RWPE2 (cell line): ENCODE data around the gene RPRD1A.
A peak's percentile ranks its signal among the peaks of the same experiment; 100 is the strongest.

Experiments
- ATAC-seq: fragments of 200-7000 bp; cut with Tn5 transposase; 3 replicates; pipeline ENCODE4 v1.9.1; 2021; ENCODE audit warnings: low read depth
- DNase-seq: peaks from one replicate; pipeline ENCODE4 v3.0.0-alpha.2; 2020; ENCODE audit warnings: low spot score
- H3K27ac ChIP-seq: fragments of 450-650 bp; 2 replicates; pipeline ENCODE4 v1.5.1; 2017; ENCODE audit warnings: mild to moderate bottlenecking; ENCODE audit not compliant: poor library complexity, severe bottlenecking
- H3K27me3 ChIP-seq: fragments of 250-450 bp; sonication (Bioruptor Pico); 2 replicates; pipeline ENCODE4 v1.5.1; 2021; ENCODE audit warnings: mild to moderate bottlenecking, moderate library complexity; ENCODE audit not compliant: insufficient read depth, poor library complexity, severe bottlenecking
- H3K36me3 ChIP-seq: fragments of 250-450 bp; sonication (Bioruptor Pico); 2 replicates; pipeline ENCODE4 v1.5.1; 2020; ENCODE audit warnings: low read depth, mild to moderate bottlenecking, moderate library complexity
- H3K4me1 ChIP-seq: fragments of 250-450 bp; sonication (Bioruptor Pico); 2 replicates; pipeline ENCODE4 v1.5.1; 2021; ENCODE audit warnings: mild to moderate bottlenecking, moderate library complexity; ENCODE audit not compliant: insufficient read depth, poor library complexity, severe bottlenecking
- H3K4me3 ChIP-seq: fragments of 250-450 bp; sonication (Bioruptor Pico); 2 replicates; pipeline ENCODE4 v1.5.1; 2021; ENCODE audit warnings: mild to moderate bottlenecking, moderate library complexity; ENCODE audit not compliant: severe bottlenecking
- H3K9me3 ChIP-seq: fragments of 250-450 bp; sonication (Bioruptor Pico); 2 replicates; pipeline ENCODE4 v1.5.1; 2021; ENCODE audit warnings: mild to moderate bottlenecking, moderate library complexity; ENCODE audit not compliant: severe bottlenecking
- TF ChIP-seq, protein P1 (sequence below): fragments of 450-650 bp; IDR thresholded peaks from one replicate; pipeline ENCODE4 v1.5.1; 2017; ENCODE audit warnings: mild to moderate bottlenecking, moderate library complexity; ENCODE audit not compliant: poor library complexity, severe bottlenecking

Gene RPRD1A

DNA sequence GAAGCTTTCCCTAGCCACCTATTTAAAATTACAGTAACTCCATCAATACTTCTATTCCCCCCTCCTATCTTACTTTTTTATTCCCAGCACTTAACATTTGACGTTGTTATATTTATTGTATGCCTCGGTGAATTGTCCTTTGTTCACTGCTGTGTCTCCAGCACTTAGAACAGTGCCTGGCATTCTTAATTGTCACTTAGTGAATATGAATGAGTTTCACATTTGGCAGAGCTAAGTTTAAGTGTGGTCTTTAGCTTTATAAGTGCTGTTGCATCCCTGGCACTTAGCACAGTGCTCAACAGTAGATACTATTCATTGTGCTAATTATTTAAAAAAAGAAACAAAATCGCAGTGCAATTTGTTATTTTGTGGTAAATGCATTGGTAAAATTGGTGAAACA, 93.2 kb downstream of the RPRD1A start:
- H3K4me3 ChIP-seq, result no peak overlapping the region
- no peaks in the 10 kb centered on the region for H3K27me3 ChIP-seq
- H3K27ac ChIP-seq, result no peak overlapping the region
- ATAC-seq, result no peak
- H3K4me1 ChIP-seq, result peaks cover 20% of the 10 kb centered on the region
- DNase-seq, result no peak
- peaks cover 53% of the 10 kb centered on the region for H3K36me3 ChIP-seq
- H3K9me3 ChIP-seq, result no peaks in the 10 kb centered on the region
- TF ChIP-seq, protein P1, sequence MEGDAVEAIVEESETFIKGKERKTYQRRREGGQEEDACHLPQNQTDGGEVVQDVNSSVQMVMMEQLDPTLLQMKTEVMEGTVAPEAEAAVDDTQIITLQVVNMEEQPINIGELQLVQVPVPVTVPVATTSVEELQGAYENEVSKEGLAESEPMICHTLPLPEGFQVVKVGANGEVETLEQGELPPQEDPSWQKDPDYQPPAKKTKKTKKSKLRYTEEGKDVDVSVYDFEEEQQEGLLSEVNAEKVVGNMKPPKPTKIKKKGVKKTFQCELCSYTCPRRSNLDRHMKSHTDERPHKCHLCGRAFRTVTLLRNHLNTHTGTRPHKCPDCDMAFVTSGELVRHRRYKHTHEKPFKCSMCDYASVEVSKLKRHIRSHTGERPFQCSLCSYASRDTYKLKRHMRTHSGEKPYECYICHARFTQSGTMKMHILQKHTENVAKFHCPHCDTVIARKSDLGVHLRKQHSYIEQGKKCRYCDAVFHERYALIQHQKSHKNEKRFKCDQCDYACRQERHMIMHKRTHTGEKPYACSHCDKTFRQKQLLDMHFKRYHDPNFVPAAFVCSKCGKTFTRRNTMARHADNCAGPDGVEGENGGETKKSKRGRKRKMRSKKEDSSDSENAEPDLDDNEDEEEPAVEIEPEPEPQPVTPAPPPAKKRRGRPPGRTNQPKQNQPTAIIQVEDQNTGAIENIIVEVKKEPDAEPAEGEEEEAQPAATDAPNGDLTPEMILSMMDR, result no peak

GRCh38 chr18:35973650-35974049, 93.7 kb downstream of the RPRD1A start:
- no peak for ATAC-seq

DNA sequence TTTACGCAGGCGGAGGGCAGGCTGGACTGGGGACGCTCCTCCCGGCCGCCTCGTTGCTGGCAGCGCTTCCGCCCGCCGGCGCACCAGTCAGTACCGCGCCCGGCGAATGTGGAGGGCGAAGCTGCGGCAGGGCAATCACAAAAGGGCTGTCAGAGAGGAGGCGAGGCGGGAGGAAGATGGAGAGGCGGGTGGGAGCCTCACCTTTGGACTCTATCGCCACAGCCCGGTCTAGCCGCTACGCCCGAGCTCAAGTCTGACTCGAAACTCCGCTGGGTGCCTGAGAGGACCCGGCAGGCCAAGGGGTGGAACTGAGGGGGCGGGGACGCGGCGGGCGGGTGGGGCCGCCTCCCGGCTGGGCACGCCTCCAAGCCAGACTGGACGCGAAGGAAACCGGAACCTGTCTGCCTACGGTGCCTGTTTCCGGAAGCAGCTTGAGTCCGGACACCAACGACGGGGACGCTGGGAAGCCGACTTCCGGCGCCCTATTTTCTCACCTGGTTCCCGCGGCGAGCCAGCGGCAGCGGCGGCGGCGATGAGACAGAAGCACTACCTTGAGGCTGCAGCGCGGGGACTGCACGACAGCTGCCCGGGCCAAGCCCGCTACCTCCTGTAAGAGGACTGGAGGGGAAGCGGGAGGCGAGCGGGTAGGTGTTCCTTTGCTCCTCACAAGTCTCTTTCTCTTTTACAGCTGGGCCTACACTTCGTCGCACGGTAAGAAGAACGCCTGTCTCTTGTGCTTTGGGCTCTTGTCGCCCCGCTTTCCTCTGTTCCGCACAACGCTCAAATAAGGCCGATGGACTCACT, 95.0 kb downstream of the RPRD1A start, which contains the start of gene RMP24:
RMP24 (plus strand) TSS at position 483 of the 804 bp plus-strand sequence.
- Histone ChIP-seq H3K4me3 (peak within 1 kb of the TSS; percentile 72), H3K27ac (peak within 1 kb of the TSS; percentile 55), H3K36me3 (peaks cover 37% of the 10 kb centered on the region), H3K9me3 (no peaks in the 10 kb centered on the region), H3K4me1 (peaks cover 20% of the 10 kb centered on the region), H3K27me3 (no peaks in the 10 kb centered on the region)
- ATAC-seq (peak; percentile 89), DNase-seq (peak; percentile 89)
- TF ChIP-seq, protein P1, result no peak

More at GRCh38 chr18:35973650-35974049, 93.7 kb downstream of the RPRD1A start:
- TF ChIP-seq, protein P1, result no peak
- H3K27me3 ChIP-seq, result no peaks in the 10 kb centered on the region
- H3K27ac ChIP-seq, result no peak overlapping the region
- H3K4me3 ChIP-seq, result peak overlapping the region; percentile 72
- H3K36me3 ChIP-seq, result peaks cover 48% of the 10 kb centered on the region
- H3K4me1 ChIP-seq, result peaks cover 20% of the 10 kb centered on the region
- DNase-seq, result no peak
- H3K9me3 ChIP-seq, result no peaks in the 10 kb centered on the region

GRCh38 chr18:35971661-35972196, 95.6 kb downstream of the RPRD1A start:
- H3K4me3 ChIP-seq, result peak overlapping the region; percentile 72
- H3K36me3 ChIP-seq, result peaks cover 30% of the 10 kb centered on the region
- DNase-seq (no peak), ATAC-seq (peak; percentile 21; the same call in 2 of the 3 replicates)
- TF ChIP-seq, protein P1, result no peak
- no peaks in the 10 kb centered on the region for H3K9me3 ChIP-seq
- H3K4me1 ChIP-seq, result peaks cover 20% of the 10 kb centered on the region
- peak overlapping the region; percentile 55 for H3K27ac ChIP-seq
- H3K27me3 ChIP-seq, result no peaks in the 10 kb centered on the region
